OCI-LY1 (cell line): ENCODE results near the gene TXNDC16.

ENCODE experiments used
- H2AFZ ChIP-seq: fragments of 200-600 bp; sonication (generic), shearing (Covaris generic); 2 replicates; pipeline ENCODE4 v1.6.0; 2014; ENCODE audit warnings: antibody characterized with exemption, mild to moderate bottlenecking, low read length
- H3F3A ChIP-seq: fragments of 200-600 bp; sonication (generic), shearing (Covaris generic); 2 replicates; pipeline ENCODE4 v1.6.0; 2014; ENCODE audit warnings: mild to moderate bottlenecking, antibody characterized with exemption, low read length, moderate library complexity; ENCODE audit not compliant: insufficient read depth
- H3K27ac ChIP-seq: fragments of 200-600 bp; sonication (generic); 2 replicates; pipeline ENCODE4 v1.5.1; 2014; ENCODE audit warnings: low read length, mixed run types, mild to moderate bottlenecking, low read depth; ENCODE audit not compliant: poor library complexity, severe bottlenecking
- H3K27me3 ChIP-seq: fragments of 200-600 bp; sonication (generic); 2 replicates; pipeline ENCODE4 v1.6.0; 2014; ENCODE audit warnings: antibody characterized with exemption, mild to moderate bottlenecking, low read length, moderate library complexity; ENCODE audit not compliant: insufficient read depth
- H3K36me3 ChIP-seq: fragments of 200-600 bp; sonication (generic); 2 replicates; pipeline ENCODE4 v1.6.1; 2014; ENCODE audit warnings: mild to moderate bottlenecking, antibody characterized with exemption, low read length, moderate library complexity, mixed read lengths; ENCODE audit not compliant: insufficient read depth
- H3K4me1 ChIP-seq: fragments of 200-600 bp; sonication (generic); 2 replicates; pipeline ENCODE4 v1.5.1; 2014; ENCODE audit warnings: mild to moderate bottlenecking, low read length, moderate library complexity; ENCODE audit not compliant: insufficient read depth, severe bottlenecking
- H3K4me2 ChIP-seq: fragments of 200-600 bp; sonication (generic), shearing (Covaris generic); 2 replicates; pipeline ENCODE4 v1.6.1; 2014; ENCODE audit warnings: low read length
- H3K4me3 ChIP-seq: fragments of 200-600 bp; sonication (generic); 2 replicates; pipeline ENCODE4 v1.5.1; 2014; ENCODE audit warnings: low read length, low read depth, mild to moderate bottlenecking, mixed read lengths; ENCODE audit not compliant: poor library complexity, severe bottlenecking
- H3K79me2 ChIP-seq: fragments of 200-600 bp; shearing (Covaris generic); 2 replicates; pipeline ENCODE4 v1.6.1; 2016; ENCODE audit warnings: mixed run types, low read length, mixed read lengths; ENCODE audit not compliant: insufficient read depth
- H3K9ac ChIP-seq: fragments of 200-600 bp; sonication (generic), shearing (Covaris generic); 2 replicates; pipeline ENCODE4 v1.6.1; 2014; ENCODE audit warnings: mild to moderate bottlenecking, low read length, mixed read lengths
- H3K9me2 ChIP-seq: fragments of 200-600 bp; sonication (generic), shearing (Covaris generic); 2 replicates; pipeline ENCODE4 v1.6.1; 2014; ENCODE audit warnings: low read depth, mild to moderate bottlenecking, low read length, mixed read lengths
- H3K9me3 ChIP-seq: fragments of 200-600 bp; shearing (Covaris generic); 2 replicates; pipeline ENCODE4 v1.6.1; 2014; ENCODE audit warnings: low read length, mixed read lengths
- H4K20me1 ChIP-seq: fragments of 200-600 bp; sonication (generic), shearing (Covaris generic); 2 replicates; pipeline ENCODE4 v1.6.0; 2016; ENCODE audit warnings: mild to moderate bottlenecking, low read length; ENCODE audit not compliant: insufficient read depth
- CTCF ChIP-seq: fragments of 200-600 bp; sonication (generic), shearing (Covaris generic); IDR thresholded peaks from 2 replicates; pipeline ENCODE4 v1.5.1; 2017; ENCODE audit warnings: mild to moderate bottlenecking, antibody characterized with exemption, low read length, moderate library complexity, mixed read lengths
- EZH2 ChIP-seq: fragments of 200-600 bp; sonication (generic), shearing (Covaris generic); IDR thresholded peaks from 2 replicates; pipeline ENCODE4 v1.8.0; 2017; ENCODE audit warnings: borderline replicate concordance, mixed run types, mild to moderate bottlenecking, antibody characterized with exemption, low read length, moderate library complexity, mixed read lengths

Gene TXNDC16

GRCh38 chr14:52467515-52468266 is 84.6 kb downstream of the TXNDC16 start:
- Histone ChIP-seq H2AFZ (no peak overlapping the region), H3K9me2 (no peaks in the 10 kb centered on the region), H3K79me2 (no peaks in the 10 kb centered on the region), H4K20me1 (no peaks in the 10 kb centered on the region), H3F3A (no peaks in the 10 kb centered on the region), H3K27ac (no peak overlapping the region), H3K9ac (no peak overlapping the region), H3K27me3 (no peaks in the 10 kb centered on the region), H3K36me3 (peaks cover 13% of the 10 kb centered on the region), H3K4me2 (no peak overlapping the region), H3K9me3 (no peaks in the 10 kb centered on the region), H3K4me3 (no peak overlapping the region), H3K4me1 (no peaks in the 10 kb centered on the region)
- TF ChIP-seq EZH2 (no peak), CTCF (no peak)

- Histone ChIP-seq H3K9me3 (0 out of 2 replicates have a peak, but pooled peaks cover 6% of the 10 kb centered on the region), H3K79me2 (no peaks in the 10 kb centered on the region), H3K9ac (no peak overlapping the region), H4K20me1 (no peaks in the 10 kb centered on the region), H3K4me1 (no peaks in the 10 kb centered on the region), H3K4me3 (no peak overlapping the region), H3K27ac (no peak overlapping the region), H3K4me2 (no peak overlapping the region), H3F3A (no peaks in the 10 kb centered on the region), H3K27me3 (no peaks in the 10 kb centered on the region), H3K9me2 (no peaks in the 10 kb centered on the region), H2AFZ (no peak overlapping the region), H3K36me3 (peaks cover 22% of the 10 kb centered on the region)
- TF ChIP-seq EZH2 (no peak), CTCF (no peak)
Measured at GRCh38 chr14:52464175-52464574, 88.1 kb downstream of the TXNDC16 start.

GRCh38 chr14:52463375-52463774 is 88.9 kb downstream of the TXNDC16 start:
- Histone ChIP-seq H4K20me1 (no peaks in the 10 kb centered on the region), H3K4me2 (no peak overlapping the region), H2AFZ (no peak overlapping the region), H3K9me3 (0 out of 2 replicates have a peak, but pooled peaks cover 6% of the 10 kb centered on the region), H3K4me1 (no peaks in the 10 kb centered on the region), H3K9me2 (no peaks in the 10 kb centered on the region), H3K79me2 (no peaks in the 10 kb centered on the region), H3F3A (no peaks in the 10 kb centered on the region), H3K36me3 (peaks cover 22% of the 10 kb centered on the region), H3K27ac (no peak overlapping the region), H3K4me3 (no peak overlapping the region), H3K9ac (no peak overlapping the region), H3K27me3 (no peaks in the 10 kb centered on the region)
- TF ChIP-seq EZH2 (no peak), CTCF (no peak)
